Stimulated activated CD4-positive, alpha-beta T cell treated with anti-CD3 and anti-CD28 coated beads, Interleukin-15, amount 100 ng/mL, for 24 hours (primary cell): Measurements from ENCODE around the gene CCNJ.

ENCODE experiments used
- DNase-seq: peaks from one replicate; pipeline ENCODE4 v3.0.0-alpha.2; 2020

Gene CCNJ

GRCh38 chr10:96061232-96061631 lies 17.8 kb downstream of the CCNJ start:
- no peak for DNase-seq

- DNase-seq, result no peak
Measured at GRCh38 chr10:96072674-96073073, 29.3 kb downstream of the CCNJ start.

- peak; percentile 9 for DNase-seq
Measured at GRCh38 chr10:96073722-96074121, 30.3 kb downstream of the CCNJ start.

- no peak for DNase-seq
Measured at GRCh38 chr10:96074776-96075175, 31.4 kb downstream of the CCNJ start.

- no peak for DNase-seq
Measured at GRCh38 chr10:96075977-96076376, 32.6 kb downstream of the CCNJ start.

GRCh38 chr10:96077156-96077555 lies 33.8 kb downstream of the CCNJ start:
- no peak for DNase-seq

- DNase-seq, result no peak
Measured at GRCh38 chr10:96082153-96082552, 38.8 kb downstream of the CCNJ start.

GRCh38 chr10:96082748-96083147 lies 39.4 kb downstream of the CCNJ start:
- no peak for DNase-seq

GRCh38 chr10:96089116-96089515 lies 45.7 kb downstream of the CCNJ start:
- DNase-seq, result no peak

GRCh38 chr10:96089670-96090462 lies 46.5 kb downstream of the CCNJ start:
- peak; percentile 94 for DNase-seq

GRCh38 chr10:96090463-96090800 lies 47.0 kb downstream of the CCNJ start:
- DNase-seq, result no peak

GRCh38 chr10:96092999-96093767 lies 49.8 kb downstream of the CCNJ start:
- no peak for DNase-seq

- no peak for DNase-seq
Measured at GRCh38 chr10:96093948-96094347, 50.6 kb downstream of the CCNJ start.

- DNase-seq, result no peak
Measured at GRCh38 chr10:96096958-96097357, 53.6 kb downstream of the CCNJ start.

GRCh38 chr10:96097865-96098264 lies 54.5 kb downstream of the CCNJ start:
- no peak for DNase-seq

- no peak for DNase-seq
Measured at GRCh38 chr10:96107623-96108038, 64.2 kb downstream of the CCNJ start.
